ENCODE results near the gene WRAP73. TPM values are rescaled to one million over a fixed set of nuclear protein-coding genes. Genes with fewer than 3 reads are reported as not detected.

Gene WRAP73, protein sequence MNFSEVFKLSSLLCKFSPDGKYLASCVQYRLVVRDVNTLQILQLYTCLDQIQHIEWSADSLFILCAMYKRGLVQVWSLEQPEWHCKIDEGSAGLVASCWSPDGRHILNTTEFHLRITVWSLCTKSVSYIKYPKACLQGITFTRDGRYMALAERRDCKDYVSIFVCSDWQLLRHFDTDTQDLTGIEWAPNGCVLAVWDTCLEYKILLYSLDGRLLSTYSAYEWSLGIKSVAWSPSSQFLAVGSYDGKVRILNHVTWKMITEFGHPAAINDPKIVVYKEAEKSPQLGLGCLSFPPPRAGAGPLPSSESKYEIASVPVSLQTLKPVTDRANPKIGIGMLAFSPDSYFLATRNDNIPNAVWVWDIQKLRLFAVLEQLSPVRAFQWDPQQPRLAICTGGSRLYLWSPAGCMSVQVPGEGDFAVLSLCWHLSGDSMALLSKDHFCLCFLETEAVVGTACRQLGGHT
- total RNA-seq = 10 to 100 TPM; 39.9 TPM

GRCh38 chr1:3649342-3650247 lies at the start of gene WRAP73:
WRAP73 (minus strand) TSS chr1:3650103; CDS start chr1:3649999, 104 bp downstream.
- H3K27ac Mint-ChIP-seq = peak within 1 kb of the TSS; percentile 61
- H3K4me3 Mint-ChIP-seq = peak within 1 kb of the TSS; percentile 81 to 88
- no peaks in the 10 kb centered on the region for H3K9me3 Mint-ChIP-seq

GRCh38 chr1:3699596-3699995 lies 49.7 kb upstream of the WRAP73 start:
- no peak for ATAC-seq (replicated peaks in 1 of 2)
- Mint-ChIP-seq H3K27me3 (ENCODE audit: low read depth) (peaks cover 6% of the 10 kb centered on the region), H3K9me3 (no peaks in the 10 kb centered on the region), H3K36me3 (ENCODE audit: insufficient read depth in 2 of 2) (no peaks in the 10 kb centered on the region), H3K4me3 (no peak overlapping the region), H3K4me1 (ENCODE audit: low read depth) (peaks cover 5% of the 10 kb centered on the region), H3K27ac (no peak overlapping the region)
- DNase-seq = no peak

More at GRCh38 chr1:3649342-3650247, at the start of gene WRAP73:
- DNase-seq = peak; percentile 92 to 93
- Mint-ChIP-seq H3K36me3 (ENCODE audit: insufficient read depth in 2 of 2) (no peaks in the 10 kb centered on the region), H3K4me1 (ENCODE audit: low read depth) (peaks cover 20% of the 10 kb centered on the region), H3K27me3 (ENCODE audit: low read depth) (peaks cover 17% of the 10 kb centered on the region)
- ATAC-seq (replicated peaks in 1 of 2) = peak; percentile 98

DNA sequence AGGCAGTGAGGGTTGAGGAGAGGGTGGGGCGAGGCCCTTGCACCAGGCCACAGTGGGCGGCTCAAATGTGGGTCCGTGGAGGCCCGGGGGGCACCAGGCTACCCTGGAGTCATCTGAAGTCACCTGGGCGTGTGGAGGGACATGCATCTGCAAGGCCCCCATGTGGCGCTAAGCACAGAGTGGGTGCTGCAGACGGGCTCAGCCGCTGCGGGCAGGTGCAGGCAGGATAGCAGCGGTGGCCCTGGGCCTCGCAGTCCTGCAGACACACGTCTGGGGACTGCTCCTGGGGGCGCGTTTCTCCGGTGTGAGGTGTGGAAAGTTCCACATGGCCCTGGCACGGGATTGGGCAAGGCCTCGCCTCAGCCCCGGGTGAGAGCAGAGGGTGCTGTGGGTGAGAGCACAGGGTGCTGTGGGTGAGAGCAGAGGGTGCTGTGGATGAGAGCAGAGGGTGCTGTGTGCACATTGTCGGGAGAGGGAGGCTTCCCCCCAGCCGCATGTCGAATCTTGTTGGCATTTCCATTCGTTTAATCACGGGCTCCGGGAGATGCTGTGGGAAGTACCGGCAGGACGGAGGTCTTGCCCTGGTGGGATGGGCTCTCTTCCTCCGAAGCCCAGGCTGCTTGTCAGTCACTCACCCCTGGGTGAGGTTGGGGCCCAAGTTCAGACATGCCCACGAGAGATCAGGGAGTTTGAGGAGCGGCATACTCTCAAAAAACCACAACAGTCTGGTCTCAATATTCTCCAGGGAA lies 48.9 kb upstream of the WRAP73 start:
- Mint-ChIP-seq H3K27me3 (ENCODE audit: low read depth) (peaks cover 6% of the 10 kb centered on the region), H3K4me3 (no peak overlapping the region), H3K9me3 (no peaks in the 10 kb centered on the region), H3K27ac (no peak overlapping the region), H3K36me3 (ENCODE audit: insufficient read depth in 2 of 2) (no peaks in the 10 kb centered on the region), H3K4me1 (ENCODE audit: low read depth) (peaks cover 5% of the 10 kb centered on the region)
- DNase-seq (no peak), ATAC-seq (replicated peaks in 1 of 2) (no peak)

DNA sequence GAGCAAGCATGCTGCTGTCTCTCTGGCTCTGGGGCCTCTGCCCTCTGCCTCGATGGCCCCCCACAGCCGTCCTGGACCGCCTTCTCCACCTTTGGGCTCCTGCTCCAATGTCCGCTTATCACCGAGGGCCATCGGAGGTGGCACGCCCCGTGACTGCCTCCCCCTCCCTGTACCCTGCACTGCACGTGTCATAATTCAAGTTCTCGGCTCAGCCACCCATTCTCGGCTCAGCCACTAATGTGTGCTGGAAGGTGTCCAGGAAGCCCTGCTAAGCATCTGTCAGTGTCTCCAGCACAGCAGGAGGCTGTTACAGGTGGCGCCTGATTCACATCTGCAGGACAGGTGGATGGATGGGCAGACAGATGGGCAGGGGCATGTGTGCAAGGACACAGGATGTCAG lies 47.9 kb upstream of the WRAP73 start:
- H3K4me1 Mint-ChIP-seq (ENCODE audit: low read depth) = peaks cover 5% of the 10 kb centered on the region
- no peak for DNase-seq
- H3K36me3 Mint-ChIP-seq (ENCODE audit: insufficient read depth in 2 of 2) = no peaks in the 10 kb centered on the region
- no peak for ATAC-seq (replicated peaks in 1 of 2)
- H3K27me3 Mint-ChIP-seq (ENCODE audit: low read depth) = peaks cover 6% of the 10 kb centered on the region
- no peak overlapping the region for H3K4me3 Mint-ChIP-seq
- no peak overlapping the region for H3K27ac Mint-ChIP-seq
- H3K9me3 Mint-ChIP-seq = no peaks in the 10 kb centered on the region

DNA sequence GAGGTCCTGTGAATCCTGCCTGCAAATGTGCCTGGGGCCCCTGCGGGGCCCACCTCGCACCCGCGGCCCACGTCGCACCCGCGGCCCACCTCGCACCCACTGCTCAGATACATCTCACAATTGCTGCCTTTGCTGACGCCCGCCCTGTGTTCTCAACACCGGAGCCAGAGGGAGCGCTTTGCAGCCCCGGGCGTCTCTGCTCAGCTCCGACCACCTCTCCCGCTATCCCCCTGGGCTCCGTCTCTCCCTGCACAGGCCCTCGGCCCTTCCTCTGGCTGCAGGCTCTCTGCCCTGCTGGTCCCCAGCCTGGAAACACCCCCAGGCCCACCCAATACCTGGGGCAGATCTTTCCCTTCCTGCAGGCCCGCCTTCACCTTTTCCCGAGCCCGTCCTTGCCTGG lies 47.2 kb upstream of the WRAP73 start:
- DNase-seq = no peak
- Mint-ChIP-seq H3K27me3 (ENCODE audit: low read depth) (peaks cover 6% of the 10 kb centered on the region), H3K27ac (no peak overlapping the region), H3K4me1 (ENCODE audit: low read depth) (peaks cover 5% of the 10 kb centered on the region), H3K9me3 (no peaks in the 10 kb centered on the region), H3K36me3 (ENCODE audit: insufficient read depth in 2 of 2) (no peaks in the 10 kb centered on the region), H3K4me3 (no peak overlapping the region)
- no peak for ATAC-seq (replicated peaks in 1 of 2)

- ATAC-seq (replicated peaks in 1 of 2) = no peak
- H3K9me3 Mint-ChIP-seq = no peaks in the 10 kb centered on the region
- no peak for DNase-seq
- no peak overlapping the region for H3K4me3 Mint-ChIP-seq
- H3K4me1 Mint-ChIP-seq (ENCODE audit: low read depth) = peaks cover 5% of the 10 kb centered on the region
- no peak overlapping the region for H3K27ac Mint-ChIP-seq
- H3K36me3 Mint-ChIP-seq (ENCODE audit: insufficient read depth in 2 of 2) = no peaks in the 10 kb centered on the region
- peaks cover 6% of the 10 kb centered on the region for H3K27me3 Mint-ChIP-seq (ENCODE audit: low read depth)
These were observed 46.8 kb upstream of the WRAP73 start for GRCh38 chr1:3696689-3697088.

- Mint-ChIP-seq H3K27ac (no peak overlapping the region), H3K4me1 (ENCODE audit: low read depth) (peaks cover 5% of the 10 kb centered on the region), H3K27me3 (ENCODE audit: low read depth) (peaks cover 6% of the 10 kb centered on the region), H3K9me3 (no peaks in the 10 kb centered on the region), H3K36me3 (ENCODE audit: insufficient read depth in 2 of 2) (no peaks in the 10 kb centered on the region), H3K4me3 (peak overlapping the region; percentile 5 to 20)
- peak in 1 of 2 donors; percentile 33 for ATAC-seq (replicated peaks in 1 of 2)
- peak; percentile 17 to 19 for DNase-seq
These were observed 45.7 kb upstream of the WRAP73 start for GRCh38 chr1:3695326-3696217.

GRCh38 chr1:3693321-3693720 lies 43.4 kb upstream of the WRAP73 start:
- H3K36me3 Mint-ChIP-seq (ENCODE audit: insufficient read depth in 2 of 2) = no peaks in the 10 kb centered on the region
- DNase-seq = no peak
- peaks cover 5% of the 10 kb centered on the region for H3K4me1 Mint-ChIP-seq (ENCODE audit: low read depth)
- H3K4me3 Mint-ChIP-seq = no peak overlapping the region
- H3K27ac Mint-ChIP-seq = no peak overlapping the region
- H3K27me3 Mint-ChIP-seq (ENCODE audit: low read depth) = peaks cover 6% of the 10 kb centered on the region
- H3K9me3 Mint-ChIP-seq = no peaks in the 10 kb centered on the region
- no peak for ATAC-seq (replicated peaks in 1 of 2)

- H3K4me1 Mint-ChIP-seq (ENCODE audit: low read depth) = peaks cover 5% of the 10 kb centered on the region
- no peak overlapping the region for H3K27ac Mint-ChIP-seq
- no peaks in the 10 kb centered on the region for H3K9me3 Mint-ChIP-seq
- no peaks in the 10 kb centered on the region for H3K36me3 Mint-ChIP-seq (ENCODE audit: insufficient read depth in 2 of 2)
- H3K27me3 Mint-ChIP-seq (ENCODE audit: low read depth) = peaks cover 6% of the 10 kb centered on the region
- ATAC-seq (replicated peaks in 1 of 2) (no peak), DNase-seq (no peak)
- H3K4me3 Mint-ChIP-seq = no peak overlapping the region
These were observed 42.7 kb upstream of the WRAP73 start for GRCh38 chr1:3692598-3692997.

GRCh38 chr1:3691421-3692204 lies 41.7 kb upstream of the WRAP73 start:
- Mint-ChIP-seq H3K36me3 (ENCODE audit: insufficient read depth in 2 of 2) (no peaks in the 10 kb centered on the region), H3K27ac (no peak overlapping the region), H3K4me1 (ENCODE audit: low read depth) (peaks cover 5% of the 10 kb centered on the region), H3K27me3 (ENCODE audit: low read depth) (peaks cover 6% of the 10 kb centered on the region), H3K4me3 (no peak overlapping the region), H3K9me3 (no peaks in the 10 kb centered on the region)
- DNase-seq (no peak), ATAC-seq (replicated peaks in 1 of 2) (no peak)

DNA sequence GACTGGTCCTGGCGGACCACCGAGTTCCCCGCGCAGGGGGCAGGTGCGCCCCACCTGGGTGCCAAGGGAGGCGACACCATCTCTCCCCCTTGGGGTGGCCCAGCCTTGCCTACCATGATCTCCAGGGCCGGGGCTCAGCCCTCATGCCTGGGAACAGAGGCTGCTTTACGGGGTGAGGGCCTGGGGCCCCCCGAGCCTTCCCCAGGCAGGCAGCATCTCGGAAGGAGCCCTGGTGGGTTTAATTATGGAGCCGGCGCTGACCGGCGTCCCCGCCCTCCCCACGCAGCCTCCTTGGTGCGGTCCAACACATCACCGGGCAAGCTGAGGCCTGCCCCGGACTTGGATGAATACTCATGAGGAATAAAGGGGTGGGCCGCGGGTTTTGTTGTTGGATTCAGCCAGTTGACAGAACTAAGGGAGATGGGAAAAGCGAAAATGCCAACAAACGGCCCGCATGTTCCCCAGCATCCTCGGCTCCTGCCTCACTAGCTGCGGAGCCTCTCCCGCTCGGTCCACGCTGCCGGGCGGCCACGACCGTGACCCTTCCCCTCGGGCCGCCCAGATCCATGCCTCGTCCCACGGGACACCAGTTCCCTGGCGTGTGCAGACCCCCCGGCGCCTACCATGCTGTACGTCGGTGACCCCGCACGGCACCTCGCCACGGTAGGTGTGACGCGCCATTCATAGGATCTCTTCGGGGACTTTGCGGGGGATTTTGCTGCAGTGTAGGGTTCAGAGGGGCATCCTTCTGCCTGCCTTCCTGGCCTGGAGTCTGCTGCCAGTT lies 40.6 kb upstream of the WRAP73 start:
- Mint-ChIP-seq H3K27me3 (ENCODE audit: low read depth) (no peaks in the 10 kb centered on the region), H3K27ac (no peak overlapping the region), H3K4me1 (ENCODE audit: low read depth) (peaks cover under 1% of the 10 kb centered on the region), H3K9me3 (no peaks in the 10 kb centered on the region), H3K4me3 (no peak overlapping the region), H3K36me3 (ENCODE audit: insufficient read depth in 2 of 2) (no peaks in the 10 kb centered on the region)
- no peak for DNase-seq
- ATAC-seq (replicated peaks in 1 of 2) = no peak

All from activated T-cell treated with anti-CD3 and anti-CD28 coated beads, Interleukin-2, amount 50 U/mL, for 72 hours (primary cell).